NB4 (cell line): ENCODE results near the gene ATG3.

Experiments
- POLR2A ChIP-seq: IDR thresholded peaks from 2 replicates; pipeline ENCODE4 v1.6.1; 2011; ENCODE audit warnings: mild to moderate bottlenecking; ENCODE audit not compliant: insufficient read length; ENCODE audit errors: extremely low read depth
- TF ChIP-seq, protein P1 (sequence below): IDR thresholded peaks from one replicate; pipeline ENCODE4 v1.5.1; 2012; ENCODE audit warnings: low read depth, low read length

DNA sequence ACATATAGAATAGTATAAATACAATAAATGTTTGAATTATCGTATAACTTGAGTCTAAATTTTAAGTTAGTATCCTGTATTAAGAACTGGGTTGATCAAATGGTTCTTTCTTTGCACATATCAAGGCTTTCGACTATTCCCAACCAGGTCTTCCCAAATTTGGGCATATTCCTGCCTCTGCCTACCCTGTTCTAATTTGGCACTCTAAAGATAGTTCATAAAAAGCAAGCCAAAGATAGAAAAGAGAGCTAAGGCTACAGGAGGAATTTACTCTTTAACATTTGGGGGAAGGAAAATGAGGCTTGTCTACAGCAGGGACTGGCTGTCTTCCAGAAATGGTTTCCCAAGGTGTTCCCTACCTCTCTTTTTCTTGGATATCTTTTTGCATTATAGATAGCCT lies 36.2 kb upstream of the ATG3 start:
- TF ChIP-seq POLR2A = no peak
- TF ChIP-seq, protein P1, sequence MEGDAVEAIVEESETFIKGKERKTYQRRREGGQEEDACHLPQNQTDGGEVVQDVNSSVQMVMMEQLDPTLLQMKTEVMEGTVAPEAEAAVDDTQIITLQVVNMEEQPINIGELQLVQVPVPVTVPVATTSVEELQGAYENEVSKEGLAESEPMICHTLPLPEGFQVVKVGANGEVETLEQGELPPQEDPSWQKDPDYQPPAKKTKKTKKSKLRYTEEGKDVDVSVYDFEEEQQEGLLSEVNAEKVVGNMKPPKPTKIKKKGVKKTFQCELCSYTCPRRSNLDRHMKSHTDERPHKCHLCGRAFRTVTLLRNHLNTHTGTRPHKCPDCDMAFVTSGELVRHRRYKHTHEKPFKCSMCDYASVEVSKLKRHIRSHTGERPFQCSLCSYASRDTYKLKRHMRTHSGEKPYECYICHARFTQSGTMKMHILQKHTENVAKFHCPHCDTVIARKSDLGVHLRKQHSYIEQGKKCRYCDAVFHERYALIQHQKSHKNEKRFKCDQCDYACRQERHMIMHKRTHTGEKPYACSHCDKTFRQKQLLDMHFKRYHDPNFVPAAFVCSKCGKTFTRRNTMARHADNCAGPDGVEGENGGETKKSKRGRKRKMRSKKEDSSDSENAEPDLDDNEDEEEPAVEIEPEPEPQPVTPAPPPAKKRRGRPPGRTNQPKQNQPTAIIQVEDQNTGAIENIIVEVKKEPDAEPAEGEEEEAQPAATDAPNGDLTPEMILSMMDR = no peak
